GM23338 (cell line): Measurements from ENCODE around the gene TMEM175. TPM values are rescaled to one million over a fixed set of nuclear protein-coding genes. Genes with fewer than 3 reads are reported as not detected.

ENCODE experiments used
- ATAC-seq: fragments of 200-7000 bp; cut with Tn5 transposase; 3 replicates; pipeline ENCODE4 v1.9.1; 2020
- DNase-seq: peaks from one replicate; pipeline ENCODE4 v3.0.0-alpha.2; 2015; ENCODE audit warnings: low spot score
- H2AFZ ChIP-seq: fragments of 200-600 bp; sonication (generic); 2 replicates; pipeline ENCODE4 v1.8.0; 2016; ENCODE audit warnings: antibody characterized with exemption, mild to moderate bottlenecking, moderate library complexity
- H3F3A ChIP-seq: fragments of 200-600 bp; sonication (generic); replicated peaks from 2 replicates; pipeline ENCODE4 v1.8.0; 2017; ENCODE audit warnings: antibody characterized with exemption, mixed run types, low read depth
- H3K27ac ChIP-seq: fragments of 200-600 bp; sonication (generic); 2 replicates; pipeline ENCODE4 v1.6.1; 2016; ENCODE audit warnings: low read depth
- H3K27me3 ChIP-seq: fragments of 200-600 bp; sonication (generic); 2 replicates; pipeline ENCODE4 v1.8.0; 2016; ENCODE audit warnings: mild to moderate bottlenecking, mixed run types, moderate library complexity; ENCODE audit not compliant: insufficient read depth
- H3K36me3 ChIP-seq: fragments of 200-600 bp; sonication (generic); 2 replicates; pipeline ENCODE4 v1.8.0; 2016; ENCODE audit warnings: mild to moderate bottlenecking; ENCODE audit not compliant: insufficient read depth
- H3K4me1 ChIP-seq: fragments of 200-600 bp; sonication (generic); 2 replicates; pipeline ENCODE4 v1.8.0; 2016; ENCODE audit warnings: mild to moderate bottlenecking, moderate library complexity; ENCODE audit not compliant: insufficient read depth
- H3K4me2 ChIP-seq: fragments of 200-600 bp; sonication (generic); 2 replicates; pipeline ENCODE4 v1.7.1; 2017; ENCODE audit warnings: mixed run types
- H3K4me3 ChIP-seq: fragments of 200-600 bp; sonication (generic); 2 replicates; pipeline ENCODE4 v1.6.1; 2016; ENCODE audit warnings: mixed run types
- H3K79me2 ChIP-seq: fragments of 200-600 bp; sonication (generic); replicated peaks from 2 replicates; pipeline ENCODE4 v1.8.0; 2017; ENCODE audit warnings: mild to moderate bottlenecking; ENCODE audit not compliant: insufficient read depth
- H3K9me2 ChIP-seq: fragments of 200-600 bp; sonication (generic); 2 replicates; pipeline ENCODE4 v1.8.0; 2017; ENCODE audit not compliant: insufficient read depth
- H4K20me1 ChIP-seq: fragments of 200-600 bp; sonication (generic); replicated peaks from 2 replicates; pipeline ENCODE4 v1.8.0; 2017; ENCODE audit warnings: mild to moderate bottlenecking; ENCODE audit not compliant: insufficient read depth
- H3K27ac Mint-ChIP-seq: 2 replicates; pipeline ENCODE4 v1.8.0; 2020; ENCODE audit warnings: inconsistent platforms, mild to moderate bottlenecking, moderate library complexity, mixed read lengths
- H3K27me3 Mint-ChIP-seq: 3 replicates; pipeline ENCODE4 v1.8.0; 2022; ENCODE audit warnings: low read depth, mild to moderate bottlenecking, moderate library complexity, mixed read lengths, inconsistent platforms; ENCODE audit not compliant: insufficient read depth, poor library complexity
- H3K36me3 Mint-ChIP-seq: 3 replicates; pipeline ENCODE4 v1.8.0; 2021; ENCODE audit warnings: low read depth, mild to moderate bottlenecking, inconsistent platforms, moderate library complexity, mixed read lengths
- H3K4me1 Mint-ChIP-seq: 3 replicates; pipeline ENCODE4 v1.8.0; 2020; ENCODE audit warnings: mild to moderate bottlenecking, inconsistent platforms, mixed read lengths
- H3K4me3 Mint-ChIP-seq: 3 replicates; pipeline ENCODE4 v1.8.0; 2021; ENCODE audit warnings: moderate library complexity, mild to moderate bottlenecking, inconsistent platforms, mixed read lengths
- H3K9me3 Mint-ChIP-seq: 3 replicates; pipeline ENCODE4 v1.8.0; 2020; ENCODE audit warnings: moderate library complexity, mild to moderate bottlenecking, inconsistent platforms, mixed read lengths
- EZH2phosphoT487 ChIP-seq: fragments of 200-600 bp; sonication (generic); IDR thresholded peaks from one replicate; pipeline ENCODE4 v1.8.1; 2018; ENCODE audit warnings: antibody characterized with exemption; ENCODE audit not compliant: unreplicated experiment
- NANOG ChIP-seq: IDR thresholded peaks from 2 replicates; pipeline ENCODE4 v1.6.1; 2016; ENCODE audit warnings: antibody characterized with exemption, borderline replicate concordance
- POLR2AphosphoS5 ChIP-seq: IDR thresholded peaks from 2 replicates; pipeline ENCODE4 v1.6.1; 2016; ENCODE audit warnings: antibody characterized with exemption, low read depth
- polyA plus RNA-seq: library from polyadenylated mRNA; unstranded; fragments of >200 nt; fragmentation: Nextera tagmentation; extraction: Ambion mirVana; gene quantifications from 2 replicates; pipeline ENCODE4 v1.2.1, GENCODE V29; 2016
- total RNA-seq: library from RNA; depleted of rRNA; stranded (reverse); fragments of >200 nt; shearing (Covaris generic); gene quantifications from 2 replicates; pipeline ENCODE4 v1.2.3, GENCODE V29; 2014
- TF ChIP-seq, protein P1 (sequence below): fragments of 250-450 bp; sonication (Bioruptor Pico); IDR thresholded peaks from 2 replicates; pipeline ENCODE4 v1.5.0; 2020; ENCODE audit warnings: mild to moderate bottlenecking, moderate library complexity
- TF ChIP-seq, protein P2 (sequence below), 2 experiments: fragments of 200-600 bp in 1 of 2; sonication (generic) in 1 of 2; conservative IDR thresholded peaks; 2 replicates each; pipeline versions ENCODE4 v1.5.1 to v1.6.1; 2016 to 2017; ENCODE audit warnings: antibody characterized with exemption in 2 of 2, low read depth in 2 of 2, mild to moderate bottlenecking in 2 of 2, moderate library complexity in 1 of 2

The TMEM175 gene
- total and polyA plus RNA-seq, 2 experiments from 2014 or later = 8.0 to 11.4 TPM

- Histone ChIP-seq H3K4me1 (peaks cover 16% of the 10 kb centered on the region), H3K4me3 (peak overlapping the region; percentile 70), H2AFZ (peak overlapping the region; percentile 96), H3K27ac (no peak overlapping the region), H3F3A (peaks cover 9% of the 10 kb centered on the region; the same call in 1 of the 2 replicates), H3K4me2 (peak overlapping the region; percentile 94), H3K36me3 (no peaks in the 10 kb centered on the region), H3K79me2 (no peaks in the 10 kb centered on the region), H3K9me2 (no peaks in the 10 kb centered on the region), H4K20me1 (no peaks in the 10 kb centered on the region), H3K27me3 (peaks cover 17% of the 10 kb centered on the region)
- H3K9me3 Mint-ChIP-seq = no peaks in the 10 kb centered on the region
- H3K27me3 Mint-ChIP-seq = peaks cover 34% of the 10 kb centered on the region
- DNase-seq = no peak
- no peak overlapping the region for H3K27ac Mint-ChIP-seq
- peaks cover 2% of the 10 kb centered on the region; the same call in 1 of the 3 replicates for H3K4me1 Mint-ChIP-seq
- peak overlapping the region; percentile 85 for H3K4me3 Mint-ChIP-seq
- no peak for TF ChIP-seq NANOG
- TF ChIP-seq, protein P1, sequence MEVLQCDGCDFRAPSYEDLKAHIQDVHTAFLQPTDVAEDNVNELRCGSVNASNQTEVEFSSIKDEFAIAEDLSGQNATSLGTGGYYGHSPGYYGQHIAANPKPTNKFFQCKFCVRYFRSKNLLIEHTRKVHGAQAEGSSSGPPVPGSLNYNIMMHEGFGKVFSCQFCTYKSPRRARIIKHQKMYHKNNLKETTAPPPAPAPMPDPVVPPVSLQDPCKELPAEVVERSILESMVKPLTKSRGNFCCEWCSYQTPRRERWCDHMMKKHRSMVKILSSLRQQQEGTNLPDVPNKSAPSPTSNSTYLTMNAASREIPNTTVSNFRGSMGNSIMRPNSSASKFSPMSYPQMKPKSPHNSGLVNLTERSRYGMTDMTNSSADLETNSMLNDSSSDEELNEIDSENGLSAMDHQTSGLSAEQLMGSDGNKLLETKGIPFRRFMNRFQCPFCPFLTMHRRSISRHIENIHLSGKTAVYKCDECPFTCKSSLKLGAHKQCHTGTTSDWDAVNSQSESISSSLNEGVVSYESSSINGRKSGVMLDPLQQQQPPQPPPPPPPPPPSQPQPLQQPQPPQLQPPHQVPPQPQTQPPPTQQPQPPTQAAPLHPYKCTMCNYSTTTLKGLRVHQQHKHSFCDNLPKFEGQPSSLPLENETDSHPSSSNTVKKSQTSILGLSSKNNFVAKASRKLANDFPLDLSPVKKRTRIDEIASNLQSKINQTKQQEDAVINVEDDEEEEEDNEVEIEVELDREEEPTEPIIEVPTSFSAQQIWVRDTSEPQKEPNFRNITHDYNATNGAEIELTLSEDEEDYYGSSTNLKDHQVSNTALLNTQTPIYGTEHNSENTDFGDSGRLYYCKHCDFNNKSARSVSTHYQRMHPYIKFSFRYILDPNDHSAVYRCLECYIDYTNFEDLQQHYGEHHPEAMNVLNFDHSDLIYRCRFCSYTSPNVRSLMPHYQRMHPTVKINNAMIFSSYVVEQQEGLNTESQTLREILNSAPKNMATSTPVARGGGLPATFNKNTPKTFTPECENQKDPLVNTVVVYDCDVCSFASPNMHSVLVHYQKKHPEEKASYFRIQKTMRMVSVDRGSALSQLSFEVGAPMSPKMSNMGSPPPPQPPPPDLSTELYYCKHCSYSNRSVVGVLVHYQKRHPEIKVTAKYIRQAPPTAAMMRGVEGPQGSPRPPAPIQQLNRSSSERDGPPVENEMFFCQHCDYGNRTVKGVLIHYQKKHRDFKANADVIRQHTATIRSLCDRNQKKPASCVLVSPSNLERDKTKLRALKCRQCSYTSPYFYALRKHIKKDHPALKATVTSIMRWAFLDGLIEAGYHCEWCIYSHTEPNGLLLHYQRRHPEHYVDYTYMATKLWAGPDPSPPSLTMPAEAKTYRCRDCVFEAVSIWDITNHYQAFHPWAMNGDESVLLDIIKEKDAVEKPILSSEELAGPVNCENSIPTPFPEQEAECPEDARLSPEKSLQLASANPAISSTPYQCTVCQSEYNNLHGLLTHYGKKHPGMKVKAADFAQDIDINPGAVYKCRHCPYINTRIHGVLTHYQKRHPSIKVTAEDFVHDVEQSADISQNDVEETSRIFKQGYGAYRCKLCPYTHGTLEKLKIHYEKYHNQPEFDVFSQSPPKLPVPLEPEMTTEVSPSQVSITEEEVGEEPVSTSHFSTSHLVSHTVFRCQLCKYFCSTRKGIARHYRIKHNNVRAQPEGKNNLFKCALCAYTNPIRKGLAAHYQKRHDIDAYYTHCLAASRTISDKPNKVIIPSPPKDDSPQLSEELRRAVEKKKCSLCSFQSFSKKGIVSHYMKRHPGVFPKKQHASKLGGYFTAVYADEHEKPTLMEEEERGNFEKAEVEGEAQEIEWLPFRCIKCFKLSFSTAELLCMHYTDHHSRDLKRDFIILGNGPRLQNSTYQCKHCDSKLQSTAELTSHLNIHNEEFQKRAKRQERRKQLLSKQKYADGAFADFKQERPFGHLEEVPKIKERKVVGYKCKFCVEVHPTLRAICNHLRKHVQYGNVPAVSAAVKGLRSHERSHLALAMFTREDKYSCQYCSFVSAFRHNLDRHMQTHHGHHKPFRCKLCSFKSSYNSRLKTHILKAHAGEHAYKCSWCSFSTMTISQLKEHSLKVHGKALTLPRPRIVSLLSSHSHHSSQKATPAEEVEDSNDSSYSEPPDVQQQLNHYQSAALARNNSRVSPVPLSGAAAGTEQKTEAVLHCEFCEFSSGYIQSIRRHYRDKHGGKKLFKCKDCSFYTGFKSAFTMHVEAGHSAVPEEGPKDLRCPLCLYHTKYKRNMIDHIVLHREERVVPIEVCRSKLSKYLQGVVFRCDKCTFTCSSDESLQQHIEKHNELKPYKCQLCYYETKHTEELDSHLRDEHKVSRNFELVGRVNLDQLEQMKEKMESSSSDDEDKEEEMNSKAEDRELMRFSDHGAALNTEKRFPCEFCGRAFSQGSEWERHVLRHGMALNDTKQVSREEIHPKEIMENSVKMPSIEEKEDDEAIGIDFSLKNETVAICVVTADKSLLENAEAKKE = no peak
- no peak for TF ChIP-seq EZH2phosphoT487
- ATAC-seq = peak; percentile 20
- H3K36me3 Mint-ChIP-seq = no peaks in the 10 kb centered on the region
Observed at GRCh38 chr4:986428-986878, 54.2 kb downstream of the TMEM175 start.

DNA sequence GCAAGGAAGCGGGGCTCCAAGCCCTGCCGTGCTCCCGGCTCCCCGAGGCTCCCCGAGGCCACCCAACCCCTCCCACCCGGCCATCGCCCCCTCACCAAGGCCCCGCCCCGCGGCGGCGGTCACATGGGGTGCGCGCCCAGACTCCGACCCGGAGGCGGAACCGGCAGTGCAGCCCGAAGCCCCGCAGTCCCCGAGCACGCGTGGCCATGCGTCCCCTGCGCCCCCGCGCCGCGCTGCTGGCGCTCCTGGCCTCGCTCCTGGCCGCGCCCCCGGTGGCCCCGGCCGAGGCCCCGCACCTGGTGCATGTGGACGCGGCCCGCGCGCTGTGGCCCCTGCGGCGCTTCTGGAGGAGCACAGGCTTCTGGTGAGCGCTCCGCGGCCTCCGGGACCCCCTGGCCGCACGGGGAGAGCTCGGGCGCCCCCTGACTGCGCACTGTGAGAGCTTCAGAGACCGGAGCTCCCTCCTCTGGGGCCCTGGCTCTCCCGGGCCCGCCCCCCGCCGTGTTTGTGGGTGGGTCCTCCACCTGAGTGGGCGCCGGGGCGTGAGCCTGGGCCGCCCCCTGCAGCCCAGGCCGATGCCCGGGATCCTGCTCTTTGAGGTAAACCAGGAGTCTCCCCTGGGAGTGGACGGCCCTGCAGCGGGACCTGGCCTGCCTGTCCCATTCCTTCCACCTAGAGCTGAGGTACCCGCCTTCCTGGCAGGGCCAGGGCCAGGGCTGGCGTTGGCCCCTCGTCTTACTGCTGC is 54.8 kb downstream of the TMEM175 start, which contains the start of gene IDUA:
TSS of gene IDUA (plus strand) at position 166 of the 745 bp plus-strand sequence. CDS start at position 207, 41 bp downstream.
- no peaks in the 10 kb centered on the region for H3K9me3 Mint-ChIP-seq
- peak; percentile 79 for DNase-seq
- H3K4me1 Mint-ChIP-seq = peaks cover 2% of the 10 kb centered on the region; the same call in 1 of the 3 replicates
- H3K36me3 Mint-ChIP-seq = no peaks in the 10 kb centered on the region
- Histone ChIP-seq H3K27me3 (peaks cover 17% of the 10 kb centered on the region), H3F3A (peaks cover 9% of the 10 kb centered on the region; the same call in 1 of the 2 replicates), H3K36me3 (no peaks in the 10 kb centered on the region), H3K79me2 (no peaks in the 10 kb centered on the region), H3K4me2 (peak within 1 kb of the TSS; percentile 94), H2AFZ (peak within 1 kb of the TSS; percentile 96), H3K9me2 (no peaks in the 10 kb centered on the region), H3K4me3 (peak within 1 kb of the TSS; percentile 70), H4K20me1 (no peaks in the 10 kb centered on the region), H3K4me1 (peaks cover 16% of the 10 kb centered on the region), H3K27ac (no peak within 1 kb of the TSS)
- H3K27ac Mint-ChIP-seq = no peak within 1 kb of the TSS
- H3K27me3 Mint-ChIP-seq = peaks cover 31% of the 10 kb centered on the region
- H3K4me3 Mint-ChIP-seq = peak within 1 kb of the TSS; percentile 85
- TF ChIP-seq EZH2phosphoT487 (no peak), POLR2AphosphoS5 (peak; percentile 58; the same call in 1 of the 2 replicates)
- TF ChIP-seq, protein P2, sequence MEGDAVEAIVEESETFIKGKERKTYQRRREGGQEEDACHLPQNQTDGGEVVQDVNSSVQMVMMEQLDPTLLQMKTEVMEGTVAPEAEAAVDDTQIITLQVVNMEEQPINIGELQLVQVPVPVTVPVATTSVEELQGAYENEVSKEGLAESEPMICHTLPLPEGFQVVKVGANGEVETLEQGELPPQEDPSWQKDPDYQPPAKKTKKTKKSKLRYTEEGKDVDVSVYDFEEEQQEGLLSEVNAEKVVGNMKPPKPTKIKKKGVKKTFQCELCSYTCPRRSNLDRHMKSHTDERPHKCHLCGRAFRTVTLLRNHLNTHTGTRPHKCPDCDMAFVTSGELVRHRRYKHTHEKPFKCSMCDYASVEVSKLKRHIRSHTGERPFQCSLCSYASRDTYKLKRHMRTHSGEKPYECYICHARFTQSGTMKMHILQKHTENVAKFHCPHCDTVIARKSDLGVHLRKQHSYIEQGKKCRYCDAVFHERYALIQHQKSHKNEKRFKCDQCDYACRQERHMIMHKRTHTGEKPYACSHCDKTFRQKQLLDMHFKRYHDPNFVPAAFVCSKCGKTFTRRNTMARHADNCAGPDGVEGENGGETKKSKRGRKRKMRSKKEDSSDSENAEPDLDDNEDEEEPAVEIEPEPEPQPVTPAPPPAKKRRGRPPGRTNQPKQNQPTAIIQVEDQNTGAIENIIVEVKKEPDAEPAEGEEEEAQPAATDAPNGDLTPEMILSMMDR (conservative IDR thresholded peaks at IDR 0.05; ENCODE audit: low read depth in 2 of 2) = peak; percentile 30 to 60; a peak in 3 of 4 replicates
- ATAC-seq = peak; percentile 67
